SK-N-SH treated with all-trans-retinoic acid at 6 μM for 48 hours (cell line): ENCODE measurements around the gene KRTAP5-10.
"Not testable (repeated sequence)": the region's sequence is repeated elsewhere in the genome, so short reads cannot be mapped to it uniquely, and the experiment has no call there.

Source experiments
- BACH2 ChIP-seq: fragments of 250-450 bp; sonication (Bioruptor Pico); IDR thresholded peaks from 2 replicates; pipeline ENCODE4 v1.9.0; 2021; ENCODE audit warnings: mild to moderate bottlenecking, borderline replicate concordance
- ESRRG ChIP-seq: fragments of 250-450 bp; sonication (Bioruptor Pico); IDR thresholded peaks from 2 replicates; pipeline ENCODE4 v1.6.1; 2021; ENCODE audit warnings: mild to moderate bottlenecking
- ISL1 ChIP-seq: fragments of 250-450 bp; sonication (Bioruptor Pico); IDR thresholded peaks from 2 replicates; pipeline ENCODE4 v2.1.2; 2022; ENCODE audit warnings: mild to moderate bottlenecking, moderate library complexity
- TCF4 ChIP-seq: fragments of 250-450 bp; sonication (Bioruptor Pico); IDR thresholded peaks from 2 replicates; pipeline ENCODE4 v1.8.0; 2021; ENCODE audit warnings: mild to moderate bottlenecking, moderate library complexity, borderline replicate concordance
- TOX ChIP-seq: fragments of 250-450 bp; sonication (Bioruptor Pico); IDR thresholded peaks from 2 replicates; pipeline ENCODE4 v1.8.0; 2021; ENCODE audit warnings: mild to moderate bottlenecking, moderate library complexity, borderline replicate concordance
- TSHZ2 ChIP-seq: fragments of 250-450 bp; sonication (Bioruptor Pico); IDR thresholded peaks from 2 replicates; pipeline ENCODE4 v1.5.0; 2020; ENCODE audit warnings: mild to moderate bottlenecking, moderate library complexity
- ZFP30 ChIP-seq: fragments of 450-650 bp; formaldehyde crosslinking; IDR thresholded peaks from 2 replicates; pipeline ENCODE4 v1.5.0; 2022; ENCODE audit warnings: mild to moderate bottlenecking, moderate library complexity

GRCh38 chr11:71582969-71583368 is 17.6 kb downstream of the KRTAP5-10 start:
- not testable (repeated sequence) for TF ChIP-seq BACH2 (CRISPR knock-in tag); ESRRG (CRISPR knock-in tag); TSHZ2 (CRISPR knock-in tag); TOX; TCF4 (CRISPR knock-in tag); ISL1; ZFP30 (CRISPR knock-in tag)
